ENCODE measurements around the gene IFNA2.
"Not testable (repeated sequence)": the region's sequence is repeated elsewhere in the genome, so short reads cannot be mapped to it uniquely, and the experiment has no call there.

- TF ChIP-seq CTCF, POLR2A (IDR thresholded peaks at IDR 0.05): not testable (repeated sequence)
Measured at GRCh38 chr9:21367169-21367568, 18.0 kb downstream of the IFNA2 start.

All from uterus (tissue), 2 donors.